Activated CD4-positive, CD25-positive, alpha-beta regulatory T cell treated with anti-CD3 and anti-CD28 coated beads, Interleukin-2, amount 50 U/mL, for 72 hours (primary cell): ENCODE data around the gene ANK3.

Experiments used
- DNase-seq: peaks from one replicate; pipeline ENCODE4 v3.0.0; 2021

The ANK3 gene

DNA sequence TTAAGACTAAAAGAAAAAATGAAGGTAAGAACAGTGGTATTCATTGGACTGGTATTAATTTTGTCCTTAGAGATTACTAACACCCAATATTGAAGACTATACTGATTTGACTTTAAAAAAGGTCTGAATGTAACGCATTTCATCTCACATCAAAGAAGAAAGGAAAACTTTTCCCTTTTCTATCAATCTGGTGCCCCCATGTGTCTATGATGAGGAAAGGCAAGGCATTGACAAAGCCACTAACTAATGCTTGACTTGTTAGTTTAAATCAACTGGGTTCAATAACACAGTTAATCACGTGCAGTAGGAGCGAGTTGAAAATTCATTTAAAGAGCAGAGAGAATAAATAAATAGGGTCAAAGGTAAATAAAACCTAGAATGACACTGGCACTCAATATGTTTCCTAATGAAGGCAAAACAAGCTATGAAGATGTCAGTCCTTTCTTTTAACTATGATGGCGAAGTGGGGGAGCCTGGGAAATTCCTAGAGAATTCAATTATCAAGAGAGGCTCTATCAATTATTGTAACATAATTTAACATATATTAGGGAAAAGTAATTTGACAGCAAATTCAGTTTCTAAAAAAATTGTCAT is 180.9 kb downstream of the ANK3 start:
- DNase-seq, result no peak

GRCh38 chr10:60207894-60208293 is 181.8 kb downstream of the ANK3 start:
- DNase-seq, result no peak

- DNase-seq, result no peak
These were observed 182.9 kb downstream of the ANK3 start for GRCh38 chr10:60206735-60207134.

DNA sequence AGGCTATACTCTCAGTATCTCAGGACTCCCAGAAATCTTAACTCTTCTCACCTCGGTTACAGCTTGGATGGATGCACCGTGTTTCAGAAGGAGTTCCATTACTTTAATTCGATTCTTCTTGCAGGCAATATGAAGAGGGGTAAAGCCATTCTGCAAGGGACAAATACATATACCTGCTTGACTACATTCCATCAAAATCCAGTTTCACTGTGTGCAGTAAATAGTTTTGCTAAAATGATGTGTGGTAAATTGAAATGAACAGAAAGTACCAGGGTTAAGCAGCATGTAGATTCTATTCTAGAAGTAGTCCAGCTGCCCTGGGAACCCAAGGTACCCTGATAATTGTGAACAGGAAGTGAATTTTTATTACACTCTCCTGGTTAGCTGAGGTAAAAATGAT is 183.9 kb downstream of the ANK3 start:
- no peak for DNase-seq

DNA sequence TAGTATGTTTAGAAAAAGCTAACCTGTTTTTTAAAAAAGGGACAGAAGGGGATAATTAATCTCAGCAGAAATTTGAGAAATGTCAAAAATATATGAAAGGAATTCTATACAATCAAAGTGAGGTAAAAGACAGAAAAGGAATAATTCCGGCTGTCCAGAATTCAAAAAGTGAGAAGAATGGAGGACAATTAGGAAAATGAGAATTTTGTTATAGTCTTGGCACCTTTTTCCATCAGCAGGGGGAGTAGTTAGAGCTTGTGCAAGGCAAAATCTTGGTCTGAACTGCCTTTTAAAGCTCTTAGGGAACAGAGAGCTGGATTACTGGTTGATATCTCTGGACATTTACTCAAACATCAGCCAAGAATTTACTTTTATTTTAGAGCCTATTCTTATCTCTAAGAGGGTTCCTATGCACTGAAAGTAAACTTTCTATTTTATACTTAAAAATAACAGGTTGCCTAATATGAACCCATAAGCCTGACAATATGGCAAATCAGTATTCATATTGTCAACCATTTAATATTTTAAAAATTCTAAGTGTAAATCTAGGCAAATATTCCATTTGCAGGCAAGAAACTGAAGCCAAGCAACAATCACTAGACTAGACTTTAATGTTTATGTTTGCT is 185.6 kb downstream of the ANK3 start:
- DNase-seq, result no peak

GRCh38 chr10:60200682-60201053 is 189.0 kb downstream of the ANK3 start:
- no peak for DNase-seq

GRCh38 chr10:60200012-60200681 is 189.5 kb downstream of the ANK3 start:
- DNase-seq, result no peak

- DNase-seq, result no peak
These were observed 192.5 kb downstream of the ANK3 start for GRCh38 chr10:60197206-60197605.

DNA sequence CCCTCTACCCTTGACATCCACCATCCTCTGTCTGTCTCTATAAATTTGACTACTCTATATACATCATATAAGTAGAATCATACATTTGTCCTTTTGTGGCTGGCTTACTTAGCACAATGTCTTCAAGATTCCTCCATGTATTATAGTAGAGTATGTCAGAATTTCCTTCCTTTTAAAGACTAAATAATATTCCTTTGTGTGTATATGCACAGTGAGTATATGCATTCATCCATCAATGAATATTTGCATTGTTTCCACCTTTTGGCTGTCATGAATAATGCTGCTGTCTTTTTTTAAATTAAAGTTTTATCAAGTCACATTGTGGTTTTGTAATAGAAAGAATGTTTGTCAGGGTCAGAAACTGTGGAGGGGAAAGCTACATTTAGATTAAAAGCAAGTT is 195.3 kb downstream of the ANK3 start:
- DNase-seq, result no peak

GRCh38 chr10:60192946-60193345 is 196.7 kb downstream of the ANK3 start:
- no peak for DNase-seq

DNA sequence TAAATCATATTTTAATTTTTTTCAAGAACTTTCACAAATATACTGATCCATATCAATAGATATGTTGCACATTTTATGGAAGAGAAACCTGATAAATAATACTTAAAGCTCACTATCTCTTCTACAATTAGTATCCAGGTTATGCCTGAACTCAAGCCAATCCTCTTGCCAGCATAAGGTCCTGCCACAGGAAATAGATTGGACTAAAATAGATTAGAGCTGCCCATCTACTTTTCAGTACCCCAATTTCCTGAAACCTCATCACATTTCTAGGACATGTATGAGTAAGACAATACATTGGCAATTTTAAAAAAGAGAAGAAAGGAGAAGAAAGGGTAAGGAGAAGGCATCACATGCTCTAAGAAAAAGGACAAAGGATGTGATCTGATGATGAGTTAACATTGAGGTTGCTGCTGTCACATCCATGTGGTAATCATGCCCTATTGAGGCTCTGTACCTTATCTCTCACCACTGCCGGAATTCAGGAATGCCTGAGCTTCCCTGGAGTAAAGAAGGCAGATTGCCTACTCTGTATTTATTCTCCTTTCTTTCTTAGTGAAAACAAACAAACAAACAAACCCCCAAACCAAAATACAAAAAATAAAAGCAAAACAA is 199.7 kb downstream of the ANK3 start:
- DNase-seq, result no peak

DNA sequence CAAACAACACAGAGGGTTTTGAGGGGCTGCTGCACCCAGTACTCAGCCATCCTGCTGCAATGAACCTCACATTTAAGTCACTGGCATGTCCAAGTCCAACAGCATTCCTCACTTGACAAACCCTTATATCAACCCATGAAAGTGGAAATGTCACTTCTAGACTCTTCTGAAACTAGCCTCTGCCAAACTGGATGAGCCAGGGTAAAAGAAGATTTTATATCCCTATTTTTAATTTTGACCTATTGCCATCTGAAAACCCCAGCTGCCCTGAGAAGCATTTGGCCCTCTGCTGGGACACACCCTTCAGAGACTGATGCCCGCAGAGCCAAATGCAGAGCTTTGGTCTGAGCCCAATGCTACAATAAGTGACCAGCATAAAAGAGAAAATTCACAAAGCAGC is 201.1 kb downstream of the ANK3 start:
- DNase-seq, result no peak

- DNase-seq, result no peak
These were observed 202.0 kb downstream of the ANK3 start for GRCh38 chr10:60187691-60188090.

DNA sequence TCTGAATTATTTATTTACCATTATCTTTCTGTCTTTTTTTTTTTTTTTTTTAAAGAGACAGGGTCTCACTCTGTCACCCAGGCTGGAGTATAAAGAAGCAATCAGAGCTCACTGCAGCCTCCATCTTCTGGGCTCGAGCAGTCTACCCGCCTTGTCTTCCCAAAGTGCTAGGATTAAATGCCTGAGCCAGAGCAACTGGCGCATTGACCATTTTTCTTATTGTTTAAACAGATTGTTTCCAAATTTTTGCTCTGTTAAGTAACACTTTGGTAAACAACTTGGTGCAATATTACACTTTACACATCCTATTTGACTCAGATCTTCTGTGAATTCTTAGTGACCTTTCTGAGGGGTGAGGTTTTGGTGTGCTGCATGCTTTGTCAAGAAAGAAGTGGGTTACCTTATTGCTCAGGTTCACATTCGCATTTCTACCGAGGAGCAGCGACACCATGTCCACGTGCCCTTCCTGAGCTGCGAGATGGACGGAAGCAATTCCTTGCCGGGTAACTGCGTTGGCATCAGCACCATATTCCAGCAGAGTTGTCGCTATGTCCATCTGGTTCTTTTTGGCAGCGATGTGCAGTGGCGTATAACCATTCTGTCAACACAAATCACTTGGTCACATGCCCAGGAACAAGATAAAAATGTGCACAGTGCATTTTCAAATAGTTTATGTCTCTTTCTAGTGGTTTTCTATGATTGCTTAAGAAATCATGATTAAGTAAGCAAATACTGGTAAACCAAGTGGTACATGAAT is 203.2 kb downstream of the ANK3 start:
- DNase-seq, result no peak

DNA sequence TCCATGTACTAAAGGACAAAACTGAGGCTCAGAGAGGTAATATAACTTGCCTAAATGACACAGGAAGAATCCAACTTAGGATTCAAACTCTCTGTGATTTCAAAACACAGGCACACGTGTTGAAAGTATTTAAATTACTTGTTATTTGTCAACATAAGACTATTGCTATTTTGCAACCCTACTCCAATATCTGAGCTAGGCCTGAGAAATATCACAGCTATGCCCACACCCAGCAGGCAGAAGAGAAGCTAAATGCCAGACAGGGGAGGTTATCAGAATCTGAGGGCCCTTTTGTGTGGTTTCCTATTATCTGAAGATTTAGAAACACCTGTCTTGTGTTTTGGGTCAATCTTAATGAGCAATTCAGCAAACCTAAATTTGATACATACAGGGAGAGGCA is 204.3 kb downstream of the ANK3 start:
- no peak for DNase-seq

DNA sequence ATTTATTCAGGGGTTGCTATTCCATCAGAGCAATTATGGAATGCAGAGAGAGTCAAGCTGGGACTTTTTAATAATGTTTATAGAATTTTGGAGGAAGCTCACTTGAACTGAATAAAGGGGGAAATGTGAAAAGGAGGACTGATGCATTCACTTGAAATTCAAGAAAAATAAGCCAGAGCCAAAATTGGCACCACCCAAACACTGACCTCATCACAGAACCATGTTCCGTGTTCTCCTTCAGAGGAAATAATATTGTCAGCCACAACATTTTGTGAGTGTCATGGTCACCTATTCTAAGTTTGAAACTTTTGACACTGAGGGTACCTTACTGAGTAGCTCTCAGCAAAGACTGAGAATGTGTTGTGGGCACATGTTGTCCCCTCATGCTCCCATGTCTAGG is 207.0 kb downstream of the ANK3 start:
- no peak for DNase-seq

DNA sequence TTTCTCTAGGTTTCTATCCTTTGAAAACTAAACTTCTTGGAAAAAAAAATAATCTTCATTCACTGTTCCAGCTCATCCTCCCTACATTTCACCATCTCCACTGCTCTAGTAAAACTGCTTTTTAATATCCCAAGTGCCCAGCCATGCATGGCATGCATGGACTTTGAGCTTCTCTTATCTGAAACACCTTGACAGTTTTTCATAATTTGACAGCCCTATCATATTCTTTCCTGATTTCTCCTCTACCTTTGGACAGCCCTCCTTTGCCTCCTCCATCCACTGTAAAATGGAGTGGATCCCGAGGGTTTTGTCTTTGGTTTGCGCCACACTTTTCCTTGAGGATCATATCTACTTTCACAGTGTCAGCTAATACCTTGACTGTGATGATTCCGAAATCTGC is 212.8 kb downstream of the ANK3 start:
- DNase-seq, result no peak

- DNase-seq, result no peak
These were observed 214.2 kb downstream of the ANK3 start for GRCh38 chr10:60175441-60175971.

- no peak for DNase-seq
These were observed 217.2 kb downstream of the ANK3 start for GRCh38 chr10:60172363-60172990.

DNA sequence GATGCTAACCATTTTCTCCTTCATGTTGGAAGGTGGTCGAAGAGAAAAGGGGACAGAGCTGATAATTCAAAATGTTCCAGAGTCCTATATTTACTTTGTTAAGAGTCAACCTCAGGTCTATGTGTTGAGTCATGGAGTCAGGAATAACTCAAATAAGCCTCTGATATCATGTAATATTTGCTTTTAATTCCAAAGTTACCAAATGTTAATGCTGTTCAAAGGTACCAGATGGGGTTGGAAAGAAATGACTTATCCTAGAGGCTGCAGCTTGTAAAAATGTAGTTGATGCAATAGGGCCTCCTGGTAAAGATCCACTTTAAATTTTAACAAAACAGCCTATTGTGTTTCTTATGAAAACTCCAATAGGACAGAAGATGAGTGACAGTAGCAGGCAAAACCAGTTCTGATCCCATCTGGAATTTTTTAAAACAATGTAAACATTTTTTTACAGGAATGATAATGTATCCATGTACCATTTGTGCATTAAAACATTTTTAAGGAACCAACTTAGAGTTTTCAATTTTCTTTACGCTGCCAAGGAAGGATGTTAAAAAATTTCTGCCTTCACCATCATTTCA is 218.2 kb downstream of the ANK3 start:
- no peak for DNase-seq

DNA sequence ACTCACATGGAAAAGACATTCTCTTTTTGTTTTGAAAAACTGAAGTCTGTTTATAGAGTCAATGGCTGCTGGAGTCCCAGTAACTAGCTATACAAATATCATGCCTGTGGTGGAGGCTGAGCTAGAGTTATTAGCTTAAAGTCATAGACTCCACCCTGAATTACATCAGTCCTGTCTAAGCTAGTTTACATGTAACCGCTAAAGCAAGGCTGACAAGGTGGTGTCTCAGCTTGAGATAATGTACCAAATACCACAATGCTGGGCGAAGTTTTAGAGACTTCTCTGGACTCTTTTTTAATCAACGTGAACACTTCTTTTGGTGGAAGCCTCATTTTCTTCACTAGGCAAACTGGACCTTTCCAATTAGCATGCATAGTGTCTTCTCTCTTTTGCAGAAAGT is 219.4 kb downstream of the ANK3 start:
- no peak for DNase-seq

DNA sequence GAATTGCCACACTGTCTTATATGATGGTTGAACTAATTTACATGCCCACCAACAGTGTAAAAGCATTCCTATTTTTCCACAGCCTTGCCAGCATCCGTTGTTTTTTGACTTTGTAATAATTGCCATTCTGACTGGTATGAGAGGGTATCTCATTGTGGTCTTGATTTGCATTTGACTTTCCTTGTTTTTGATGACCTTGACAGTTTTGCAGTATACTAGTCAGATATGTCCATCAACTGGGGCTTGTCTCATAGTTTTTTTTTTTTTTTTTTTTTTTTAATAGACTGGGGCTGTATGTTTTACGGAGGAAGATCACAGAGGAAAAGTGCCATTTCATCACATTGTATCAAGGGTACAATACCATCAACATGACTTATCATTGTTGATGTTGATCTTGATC is 220.6 kb downstream of the ANK3 start:
- no peak for DNase-seq
